BE2C (cell line): ENCODE measurements around the gene PSMA7.

Experiments used
- DNase-seq: peaks from one replicate; pipeline ENCODE4 v3.0.0-alpha.2; 2020
- H3K27me3 ChIP-seq: fragments of 250-450 bp; sonication (Bioruptor Pico); 2 replicates; pipeline ENCODE4 v1.5.1; 2020; ENCODE audit warnings: mild to moderate bottlenecking
- H3K36me3 ChIP-seq: fragments of 250-450 bp; sonication (Bioruptor Pico); 2 replicates; pipeline ENCODE4 v1.5.1; 2020; ENCODE audit warnings: mild to moderate bottlenecking
- H3K4me1 ChIP-seq: fragments of 250-450 bp; sonication (Bioruptor Pico); 2 replicates; pipeline ENCODE4 v1.5.1; 2020
- H3K4me3 ChIP-seq: 2 replicates; pipeline ENCODE4 v1.5.1; 2011; ENCODE audit warnings: low read depth, low read length
- H3K9me3 ChIP-seq: fragments of 250-450 bp; sonication (Bioruptor Pico); 2 replicates; pipeline ENCODE4 v1.5.1; 2020
- TF ChIP-seq, protein P1 (sequence below): IDR thresholded peaks from 2 replicates; pipeline ENCODE4 v1.5.1; 2012; ENCODE audit warnings: mild to moderate bottlenecking, low read depth, low read length

PSMA7 gene

DNA sequence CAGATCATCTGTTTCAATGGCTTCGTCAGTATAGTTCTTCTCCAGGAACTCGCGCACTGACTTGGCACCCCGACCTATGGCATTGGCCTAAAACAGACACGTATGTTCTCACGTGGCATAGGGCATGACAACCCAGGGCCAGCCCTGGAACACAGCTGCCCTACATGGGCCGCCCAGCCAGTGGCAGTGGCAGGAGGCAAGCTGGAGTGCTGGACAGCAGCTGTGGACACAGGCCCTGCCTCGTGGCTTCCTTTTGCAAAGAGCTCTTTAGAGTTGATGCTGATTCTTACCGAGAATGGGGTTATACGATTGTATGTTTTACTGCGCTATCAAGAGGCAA is 5.0 kb downstream of the PSMA7 start:
- Histone ChIP-seq H3K9me3 (no peaks in the 10 kb centered on the region), H3K4me3 (no peak overlapping the region), H3K36me3 (peaks cover 87% of the 10 kb centered on the region), H3K4me1 (peaks cover 18% of the 10 kb centered on the region), H3K27me3 (no peaks in the 10 kb centered on the region; the same call in 1 of the 2 replicates)
- TF ChIP-seq, protein P1, sequence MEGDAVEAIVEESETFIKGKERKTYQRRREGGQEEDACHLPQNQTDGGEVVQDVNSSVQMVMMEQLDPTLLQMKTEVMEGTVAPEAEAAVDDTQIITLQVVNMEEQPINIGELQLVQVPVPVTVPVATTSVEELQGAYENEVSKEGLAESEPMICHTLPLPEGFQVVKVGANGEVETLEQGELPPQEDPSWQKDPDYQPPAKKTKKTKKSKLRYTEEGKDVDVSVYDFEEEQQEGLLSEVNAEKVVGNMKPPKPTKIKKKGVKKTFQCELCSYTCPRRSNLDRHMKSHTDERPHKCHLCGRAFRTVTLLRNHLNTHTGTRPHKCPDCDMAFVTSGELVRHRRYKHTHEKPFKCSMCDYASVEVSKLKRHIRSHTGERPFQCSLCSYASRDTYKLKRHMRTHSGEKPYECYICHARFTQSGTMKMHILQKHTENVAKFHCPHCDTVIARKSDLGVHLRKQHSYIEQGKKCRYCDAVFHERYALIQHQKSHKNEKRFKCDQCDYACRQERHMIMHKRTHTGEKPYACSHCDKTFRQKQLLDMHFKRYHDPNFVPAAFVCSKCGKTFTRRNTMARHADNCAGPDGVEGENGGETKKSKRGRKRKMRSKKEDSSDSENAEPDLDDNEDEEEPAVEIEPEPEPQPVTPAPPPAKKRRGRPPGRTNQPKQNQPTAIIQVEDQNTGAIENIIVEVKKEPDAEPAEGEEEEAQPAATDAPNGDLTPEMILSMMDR = no peak
- no peak for DNase-seq

DNA sequence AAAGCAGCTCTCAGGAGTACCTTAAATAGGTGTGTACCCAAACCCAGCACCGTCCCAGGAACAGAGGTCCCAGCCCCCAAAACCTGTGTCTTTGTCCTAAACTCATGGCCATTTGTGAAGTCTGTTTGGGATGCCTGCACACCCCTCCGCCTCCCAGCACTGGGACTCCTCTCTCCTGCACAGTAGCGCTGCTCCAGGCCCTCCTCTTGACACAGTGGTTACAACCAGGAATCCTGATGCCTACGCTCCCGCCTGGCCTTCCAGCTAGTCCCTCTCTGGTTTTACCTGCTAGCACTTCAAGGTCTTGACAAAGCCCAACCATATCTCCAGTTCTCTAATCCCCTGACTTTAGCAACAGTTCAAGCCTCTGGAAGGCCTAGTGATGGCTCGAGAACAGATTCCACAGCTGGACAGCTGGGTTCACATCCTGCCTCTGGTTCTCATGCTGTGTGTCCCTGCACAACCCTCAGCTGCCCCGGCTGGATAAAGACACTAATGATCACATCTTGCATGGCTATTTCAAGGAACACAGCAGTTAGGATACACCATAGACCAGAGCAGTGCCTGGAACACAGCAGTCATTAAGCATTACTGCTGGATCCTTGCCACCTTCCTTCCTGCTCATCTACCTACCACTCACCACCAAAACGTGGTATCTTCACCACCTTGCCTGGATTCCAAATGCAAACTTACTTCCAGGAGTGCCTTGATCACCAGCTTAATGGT is 5.6 kb downstream of the PSMA7 start:
- H3K4me3 ChIP-seq = no peak overlapping the region
- no peak for DNase-seq
- H3K9me3 ChIP-seq = no peaks in the 10 kb centered on the region
- H3K4me1 ChIP-seq = peaks cover 18% of the 10 kb centered on the region
- TF ChIP-seq, protein P1 = no peak
- peaks cover 92% of the 10 kb centered on the region for H3K36me3 ChIP-seq
- H3K27me3 ChIP-seq = no peaks in the 10 kb centered on the region; the same call in 1 of the 2 replicates

DNA sequence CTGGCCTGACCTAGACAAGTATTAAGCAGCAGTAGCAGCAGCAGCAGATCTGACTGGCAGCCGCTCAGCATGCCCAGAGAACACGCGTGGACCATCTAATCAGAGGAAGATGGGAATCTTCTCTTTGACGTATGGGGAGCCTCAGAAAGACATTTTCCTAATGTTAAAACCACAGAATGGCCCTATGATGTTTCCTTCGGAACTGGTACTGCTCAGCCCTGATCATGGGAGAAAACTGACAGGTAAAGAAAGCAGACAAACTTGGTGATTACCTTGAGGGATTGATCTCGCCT is 6.2 kb downstream of the PSMA7 start:
- DNase-seq = no peak
- H3K9me3 ChIP-seq = no peaks in the 10 kb centered on the region
- no peak overlapping the region for H3K4me3 ChIP-seq
- H3K27me3 ChIP-seq = no peaks in the 10 kb centered on the region
- TF ChIP-seq, protein P1 = no peak
- H3K36me3 ChIP-seq = peaks cover 88% of the 10 kb centered on the region
- H3K4me1 ChIP-seq = peaks cover 18% of the 10 kb centered on the region

DNA sequence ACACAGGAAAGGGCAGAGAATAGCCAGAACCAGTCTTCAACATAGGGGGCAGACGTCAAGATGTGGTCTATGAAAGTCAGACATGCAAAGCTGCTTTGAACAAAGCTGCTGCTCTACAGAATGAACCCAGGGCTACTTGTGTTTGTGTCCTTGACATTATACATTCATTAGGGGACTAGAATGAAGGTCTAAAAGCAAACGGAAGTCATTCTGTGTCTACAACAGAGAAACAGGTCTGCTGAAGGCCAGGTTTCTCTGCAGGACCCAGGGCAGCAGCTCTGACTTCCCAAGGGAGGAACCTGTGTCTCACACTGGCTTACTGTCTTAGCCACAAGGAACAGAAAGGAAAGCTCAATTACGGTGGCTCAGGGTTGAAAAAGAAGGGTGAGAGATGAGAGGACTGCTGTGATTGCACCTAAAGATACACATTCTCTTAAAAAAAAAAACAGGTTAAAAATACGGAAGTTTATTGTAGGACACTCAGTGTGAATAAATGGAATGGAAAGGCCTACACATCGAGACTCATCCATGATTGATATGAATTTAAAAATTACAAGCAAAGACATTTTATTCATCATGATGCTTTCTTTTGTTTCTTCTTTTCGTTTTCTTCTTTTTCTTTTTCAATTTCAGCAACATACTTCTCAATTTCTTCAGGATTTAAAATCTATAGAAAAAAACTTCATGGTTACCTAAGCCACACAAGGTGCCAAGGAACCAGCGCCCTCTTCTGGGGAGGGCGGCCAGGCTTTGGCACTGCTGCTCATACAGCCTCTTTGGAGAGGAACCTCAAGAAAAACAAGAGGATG is 6.7 kb downstream of the PSMA7 start:
- Histone ChIP-seq H3K9me3 (no peaks in the 10 kb centered on the region), H3K4me3 (no peak overlapping the region), H3K36me3 (peaks cover 88% of the 10 kb centered on the region), H3K4me1 (peaks cover 14% of the 10 kb centered on the region), H3K27me3 (no peaks in the 10 kb centered on the region)
- TF ChIP-seq, protein P1 = peak; percentile 96
- DNase-seq = peak; percentile 79

DNA sequence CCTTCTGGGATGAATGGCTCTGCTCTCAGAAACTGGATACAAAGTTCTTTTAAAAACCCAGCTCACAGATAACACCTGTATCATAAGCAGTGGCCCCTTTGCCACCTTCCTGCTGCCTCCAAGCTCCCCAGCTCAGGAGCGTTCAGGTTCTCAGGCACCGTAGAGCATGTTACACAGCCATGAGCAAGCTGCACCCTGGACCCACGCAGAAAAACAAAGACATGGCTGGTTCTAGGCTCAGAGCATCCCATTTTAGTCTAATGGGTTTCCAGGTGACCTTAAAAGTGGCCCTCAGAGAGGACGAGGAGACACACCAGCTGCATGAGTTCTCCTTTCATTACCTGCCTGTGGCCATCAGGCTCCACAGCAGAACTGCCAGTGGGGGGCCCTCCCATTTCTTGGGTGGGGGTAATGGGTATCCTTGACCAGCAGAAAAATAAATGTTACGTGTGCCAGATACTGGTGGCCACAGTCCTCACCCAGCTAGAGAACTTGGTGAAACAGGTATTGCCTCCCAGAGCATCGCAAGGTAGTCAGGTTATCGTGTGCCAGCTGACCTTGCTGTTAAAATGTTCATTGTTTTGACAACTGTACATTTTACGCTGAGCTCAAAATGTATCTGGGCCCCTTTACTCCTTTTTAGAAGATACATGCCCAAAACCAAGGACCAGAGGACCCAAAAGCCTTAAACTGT is 7.5 kb downstream of the PSMA7 start:
- TF ChIP-seq, protein P1 = no peak
- H3K9me3 ChIP-seq = no peaks in the 10 kb centered on the region
- H3K4me1 ChIP-seq = peaks cover 6% of the 10 kb centered on the region
- no peak overlapping the region for H3K4me3 ChIP-seq
- no peaks in the 10 kb centered on the region for H3K27me3 ChIP-seq
- DNase-seq = no peak
- peaks cover 89% of the 10 kb centered on the region for H3K36me3 ChIP-seq
